Retinal pigment epithelial cell (primary cell): ENCODE measurements around the gene PNKD.

ENCODE experiments used
- DNase-seq: peaks from one replicate; pipeline ENCODE4 v3.0.0-alpha.2; 2010; ENCODE audit warnings: low read depth
- H3K4me3 ChIP-seq: 2 replicates; pipeline ENCODE4 v1.5.1; 2011; ENCODE audit warnings: mild to moderate bottlenecking, low read length, control low read depth, moderate library complexity
- CTCF ChIP-seq: conservative IDR thresholded peaks from 2 replicates; pipeline ENCODE4 v1.5.1; 2011; ENCODE audit warnings: low read depth, low read length, control low read depth, inconsistent platforms

Gene PNKD

GRCh38 chr2:218320704-218321336 lies 50.5 kb downstream of the PNKD start:
- no peak overlapping the region for H3K4me3 ChIP-seq
- no peak for TF ChIP-seq CTCF
- no peak for DNase-seq

GRCh38 chr2:218322768-218323525 lies 52.6 kb downstream of the PNKD start:
- TF ChIP-seq CTCF: no peak
- peak; percentile 81 for DNase-seq
- peak overlapping the region; percentile 62 for H3K4me3 ChIP-seq

GRCh38 chr2:218323526-218324472 lies 53.5 kb downstream of the PNKD start:
- TF ChIP-seq CTCF: no peak
- peak overlapping the region; percentile 62 for H3K4me3 ChIP-seq
- DNase-seq: no peak

- no peak for TF ChIP-seq CTCF
These were observed 55.3 kb downstream of the PNKD start for GRCh38 chr2:218325566-218326160.

GRCh38 chr2:218326315-218326714 lies 56.0 kb downstream of the PNKD start:
- no peak for DNase-seq
- H3K4me3 ChIP-seq: no peak overlapping the region
- TF ChIP-seq CTCF: no peak

More at GRCh38 chr2:218325566-218326160, 55.3 kb downstream of the PNKD start:
- DNase-seq: no peak
- no peak overlapping the region for H3K4me3 ChIP-seq

GRCh38 chr2:218327451-218328210 lies 57.3 kb downstream of the PNKD start:
- no peak for TF ChIP-seq CTCF
- no peak for DNase-seq
- no peak overlapping the region for H3K4me3 ChIP-seq
